Progenitor cell of endocrine pancreas (in vitro differentiated cells): Measurements from ENCODE around the gene RIPOR2. TPM values are rescaled to one million over a fixed set of nuclear protein-coding genes. Genes with fewer than 3 reads are reported as not detected.
"Not testable (repeated sequence)": the region's sequence is repeated elsewhere in the genome, so short reads cannot be mapped to it uniquely, and the experiment has no call there.

Experiments used
- DNase-seq: peaks from one replicate; pipeline ENCODE4 v3.0.0; 2021; ENCODE audit warnings: low spot score; ENCODE audit not compliant: unreplicated experiment
- H3K27ac Mint-ChIP-seq: 2 replicates; pipeline ENCODE4 v1.8.0; 2021; ENCODE audit warnings: mild to moderate bottlenecking, moderate library complexity, mixed read lengths
- H3K27me3 Mint-ChIP-seq: 2 replicates; pipeline ENCODE4 v1.8.0; 2021; ENCODE audit warnings: mixed read lengths
- H3K36me3 Mint-ChIP-seq: 2 replicates; pipeline ENCODE4 v1.8.0; 2022; ENCODE audit warnings: mixed read lengths; ENCODE audit not compliant: insufficient read depth
- H3K4me1 Mint-ChIP-seq: 2 replicates; pipeline ENCODE4 v1.8.0; 2021; ENCODE audit warnings: low read depth, mixed read lengths
- H3K4me3 Mint-ChIP-seq: 2 replicates; pipeline ENCODE4 v1.8.0; 2021; ENCODE audit warnings: low read depth, mild to moderate bottlenecking, moderate library complexity, mixed read lengths
- H3K9me3 Mint-ChIP-seq: 2 replicates; pipeline ENCODE4 v1.8.0; 2021; ENCODE audit warnings: low read depth, mixed read lengths
- CTCF ChIP-seq: fragments of 200-600 bp; sonication (generic); IDR thresholded peaks from one replicate; pipeline ENCODE4 v1.5.0; 2021; ENCODE audit warnings: antibody characterized with exemption, mild to moderate bottlenecking; ENCODE audit not compliant: unreplicated experiment
- total RNA-seq: library from RNA; stranded (reverse); gene quantifications from 2 replicates; pipeline ENCODE4 v1.2.1, GENCODE V29; 2021

RIPOR2 gene
- total RNA-seq, 1 donor from 2014 or later: 2.2 TPM

- Mint-ChIP-seq H3K36me3 (no peaks in the 10 kb centered on the region), H3K27me3 (peaks cover 2% of the 10 kb centered on the region), H3K27ac (no peak overlapping the region), H3K4me1 (peaks cover 25% of the 10 kb centered on the region), H3K4me3 (no peak overlapping the region), H3K9me3 (no peaks in the 10 kb centered on the region)
- no peak for TF ChIP-seq CTCF
- DNase-seq: no peak
These were observed 55.3 kb downstream of the RIPOR2 start for GRCh38 chr6:24880451-24880850.

GRCh38 chr6:24879351-24879750, 56.4 kb downstream of the RIPOR2 start:
- Mint-ChIP-seq H3K27me3 (peaks cover 2% of the 10 kb centered on the region), H3K4me3 (no peak overlapping the region), H3K9me3 (no peaks in the 10 kb centered on the region), H3K27ac (no peak overlapping the region), H3K36me3 (no peaks in the 10 kb centered on the region), H3K4me1 (peaks cover 33% of the 10 kb centered on the region)
- no peak for DNase-seq
- no peak for TF ChIP-seq CTCF

- Mint-ChIP-seq H3K4me1 (peaks cover 30% of the 10 kb centered on the region), H3K27ac (peak overlapping the region; percentile 83)
- not testable (repeated sequence) for H3K27me3 Mint-ChIP-seq, H3K4me3 Mint-ChIP-seq, H3K9me3 Mint-ChIP-seq, DNase-seq, H3K36me3 Mint-ChIP-seq
These were observed 58.0 kb downstream of the RIPOR2 start for GRCh38 chr6:24877747-24878146.

GRCh38 chr6:24876499-24877465, 59.0 kb downstream of the RIPOR2 start:
- no peaks in the 10 kb centered on the region for H3K36me3 Mint-ChIP-seq
- peaks cover 29% of the 10 kb centered on the region for H3K4me1 Mint-ChIP-seq
- no peak for TF ChIP-seq CTCF
- peaks cover 2% of the 10 kb centered on the region for H3K27me3 Mint-ChIP-seq
- DNase-seq: no peak
- H3K27ac Mint-ChIP-seq: peak overlapping the region; percentile 90
- H3K4me3 Mint-ChIP-seq: peak overlapping the region; percentile 11
- no peaks in the 10 kb centered on the region for H3K9me3 Mint-ChIP-seq

- no peak overlapping the region for H3K4me3 Mint-ChIP-seq
- DNase-seq: no peak
- no peaks in the 10 kb centered on the region for H3K9me3 Mint-ChIP-seq
- H3K27me3 Mint-ChIP-seq: peaks cover 2% of the 10 kb centered on the region
- peaks cover 29% of the 10 kb centered on the region for H3K4me1 Mint-ChIP-seq
- TF ChIP-seq CTCF: no peak
- no peaks in the 10 kb centered on the region for H3K36me3 Mint-ChIP-seq
- H3K27ac Mint-ChIP-seq: peak overlapping the region; percentile 78
These were observed 60.2 kb downstream of the RIPOR2 start for GRCh38 chr6:24875534-24875901.
